Activated T-cell treated with anti-CD3 and anti-CD28 coated beads, Interleukin-2, amount 50 U/mL, for 4 hours (primary cell): ENCODE results near the gene JAM3. TPM values are rescaled to one million over a fixed set of nuclear protein-coding genes. Genes with fewer than 3 reads are reported as not detected.
"Not testable (repeated sequence)": the region's sequence is repeated elsewhere in the genome, so short reads cannot be mapped to it uniquely, and the experiment has no call there.

ENCODE experiments used
- ATAC-seq, 2 donors: fragments of 200-7000 bp; cut with Tn5 transposase; one replicate each; pipeline ENCODE4 v1.10.0; 2021
- DNase-seq: peaks from one replicate; pipeline ENCODE4 v3.0.0-alpha.2; 2020
- H3K27me3 Mint-ChIP-seq: one replicate; pipeline ENCODE4 v1.8.0; 2021; ENCODE audit warnings: low read depth, mixed read lengths
- H3K36me3 Mint-ChIP-seq: one replicate; pipeline ENCODE4 v1.8.0; 2022; ENCODE audit warnings: mixed read lengths; ENCODE audit not compliant: insufficient read depth
- H3K4me1 Mint-ChIP-seq: one replicate; pipeline ENCODE4 v1.8.0; 2021; ENCODE audit warnings: low read depth, mixed read lengths
- H3K4me3 Mint-ChIP-seq: one replicate; pipeline ENCODE4 v1.8.0; 2021; ENCODE audit warnings: mild to moderate bottlenecking, moderate library complexity, mixed read lengths
- H3K9me3 Mint-ChIP-seq: one replicate; pipeline ENCODE4 v1.8.0; 2021; ENCODE audit warnings: mixed read lengths
- total RNA-seq, 3 donors: library from RNA; stranded (reverse); gene quantifications; one replicate each; pipeline ENCODE4 v1.2.1, GENCODE V29; 2021

Gene JAM3
- total RNA-seq, 3 donors from 2014 or later, result 12.5 to 14.1 (median 12.8) TPM

DNA sequence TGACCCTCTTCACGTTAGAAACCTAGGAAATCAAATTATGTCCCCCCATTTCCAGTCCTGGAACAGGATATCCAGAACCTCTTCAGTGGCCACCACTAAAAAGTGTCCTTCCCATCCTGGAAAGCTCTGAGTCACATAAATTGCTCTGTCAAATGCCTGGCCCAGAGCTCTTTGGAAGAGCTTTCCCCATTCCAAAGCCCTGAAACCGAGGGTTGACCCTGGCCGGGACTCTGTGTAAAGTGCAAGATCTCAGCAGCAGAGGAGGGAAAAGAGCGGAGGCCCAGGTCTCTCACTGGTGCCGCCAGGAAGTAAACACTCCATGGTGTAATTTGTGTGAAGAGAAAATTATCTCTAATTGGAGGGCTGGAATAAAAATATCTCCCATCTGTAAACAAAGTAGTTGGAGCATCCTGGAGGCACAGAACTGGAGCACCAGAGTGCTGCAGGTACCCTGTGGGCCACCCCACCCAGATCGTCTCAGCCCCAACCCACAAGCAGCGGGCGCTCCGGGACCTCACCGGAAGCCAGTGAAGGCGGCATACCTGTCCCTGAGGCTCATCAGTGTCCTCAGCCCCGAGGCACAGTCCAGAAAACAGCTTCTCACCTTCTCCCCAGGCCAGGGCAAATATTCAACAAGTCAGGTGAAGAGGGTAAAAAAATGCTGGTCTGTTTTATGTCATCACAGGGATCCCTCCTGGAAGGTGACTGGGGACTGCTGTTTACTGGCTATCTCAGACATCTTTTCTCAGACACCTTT is 4.7 kb upstream of the JAM3 start:
- no peaks in the 10 kb centered on the region for H3K36me3 Mint-ChIP-seq
- DNase-seq, result no peak
- no peaks in the 10 kb centered on the region for H3K9me3 Mint-ChIP-seq

DNA sequence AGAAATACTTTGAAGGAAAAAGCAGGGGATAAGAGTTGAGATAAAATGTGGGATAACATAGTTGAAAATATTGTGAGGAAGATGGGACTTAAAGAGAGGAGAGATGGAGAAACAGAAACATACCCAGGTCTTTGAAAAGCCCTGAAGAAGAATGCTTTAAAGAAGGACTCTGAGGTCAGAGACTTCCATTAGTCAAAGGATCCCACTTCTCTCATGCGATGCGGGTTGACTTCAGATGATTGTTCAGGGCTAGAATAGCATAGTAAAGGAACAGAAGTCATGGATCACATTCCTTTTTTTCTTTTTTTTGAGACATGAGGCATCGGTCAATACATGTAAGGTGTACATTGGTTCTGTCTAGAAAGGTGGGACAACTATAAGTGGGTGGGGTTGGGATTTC is 3.5 kb upstream of the JAM3 start:
- Mint-ChIP-seq H3K27me3 (peaks cover 37% of the 10 kb centered on the region), H3K4me1 (peaks cover 6% of the 10 kb centered on the region), H3K36me3 (no peaks in the 10 kb centered on the region), H3K4me3 (no peak overlapping the region), H3K9me3 (no peaks in the 10 kb centered on the region)
- ATAC-seq, result no peak
- no peak for DNase-seq

More for the DNA sequence above, 4.7 kb upstream of the JAM3 start:
- peaks cover 6% of the 10 kb centered on the region for H3K4me1 Mint-ChIP-seq
- ATAC-seq, result no peak
- no peak overlapping the region for H3K4me3 Mint-ChIP-seq
- H3K27me3 Mint-ChIP-seq, result peaks cover 43% of the 10 kb centered on the region

DNA sequence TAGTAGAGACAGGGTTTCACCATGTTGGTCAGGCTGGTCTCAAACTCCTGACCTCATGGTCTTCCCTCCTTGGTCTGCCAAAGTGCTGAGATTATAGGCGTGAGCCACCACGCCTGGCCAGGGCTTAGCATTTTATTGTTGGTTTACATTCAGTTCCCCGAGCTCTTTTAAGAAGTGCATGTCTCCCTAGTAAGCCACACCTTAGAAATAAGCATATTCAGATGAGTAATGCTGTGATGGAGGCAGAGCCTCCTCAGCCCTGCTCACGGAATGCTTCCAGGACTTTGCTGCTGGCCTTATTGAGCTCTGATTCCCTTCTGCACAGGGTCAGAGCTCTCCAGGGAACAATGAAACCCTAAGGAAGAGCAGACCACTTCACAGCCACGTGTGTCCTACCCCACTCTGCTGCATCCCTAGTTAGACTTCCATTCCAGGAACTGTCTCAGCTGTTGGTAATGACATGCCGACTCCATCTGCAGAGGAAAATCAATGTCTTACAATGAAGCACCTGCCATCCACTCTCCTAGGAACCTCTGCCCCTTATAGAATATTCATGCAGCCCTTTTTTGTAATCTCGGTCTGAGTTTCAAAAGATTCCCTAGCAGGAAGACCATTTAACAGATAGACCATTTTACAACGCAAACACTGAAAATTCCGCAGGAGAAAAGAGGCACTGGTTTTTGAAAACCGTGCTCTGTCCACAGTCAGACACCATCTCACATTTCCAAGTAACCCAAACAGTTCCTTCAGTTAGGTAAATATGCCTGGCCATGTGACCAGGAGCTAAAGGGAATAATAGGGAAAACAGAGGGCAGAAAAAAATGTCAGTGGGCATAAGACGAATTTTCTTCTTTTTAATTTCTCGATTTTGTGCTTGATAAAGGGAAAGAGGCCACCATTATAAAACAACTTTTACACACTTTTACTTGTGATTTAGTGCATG is 1.7 kb upstream of the JAM3 start:
- H3K4me3 Mint-ChIP-seq, result no peak overlapping the region
- DNase-seq, result no peak

DNA sequence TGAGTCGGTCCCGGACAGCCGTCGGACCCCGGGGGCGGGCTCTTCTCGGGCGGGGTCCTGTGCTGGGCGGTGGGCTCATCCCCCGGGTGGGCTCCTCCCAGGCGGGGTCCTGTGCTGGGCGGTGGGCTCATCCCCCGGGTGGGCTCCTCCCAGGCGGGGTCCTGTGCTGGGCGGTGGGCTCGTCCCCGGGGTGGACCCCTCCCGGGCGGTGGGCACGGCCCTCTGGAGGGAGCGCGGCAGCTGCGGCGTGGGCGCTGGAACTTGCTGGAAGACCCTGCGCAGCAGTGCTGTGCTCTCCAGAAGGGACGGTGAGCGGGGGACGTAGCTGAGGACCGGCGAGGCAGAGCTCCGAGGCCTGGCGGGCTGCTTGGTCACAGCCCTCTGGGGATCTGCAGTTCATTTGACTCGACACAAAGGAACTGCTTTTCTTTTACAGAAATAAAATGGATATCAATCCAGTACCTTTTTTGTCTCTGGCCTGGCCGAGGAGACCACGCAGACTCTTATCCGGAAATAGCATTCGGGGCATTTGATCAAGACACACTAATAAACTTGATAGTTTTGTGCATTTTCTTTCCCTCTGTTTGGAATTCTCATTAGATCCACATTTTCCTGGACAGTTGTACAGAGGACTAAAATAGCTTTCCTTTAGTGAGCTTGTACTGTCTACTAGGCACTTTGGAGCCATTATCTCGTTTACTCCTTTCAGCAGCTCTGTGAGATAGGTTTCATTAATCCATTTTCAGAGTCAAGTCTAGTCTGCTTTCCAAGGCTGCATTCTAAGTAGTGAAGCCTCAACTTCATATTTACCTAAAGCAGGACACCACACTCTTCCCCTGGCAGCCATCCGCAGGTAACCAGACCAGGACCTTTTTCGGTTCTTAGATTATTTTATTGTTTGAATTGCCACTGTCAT is 812 bp downstream of the JAM3 start:
- Mint-ChIP-seq H3K4me3 (peak overlapping the region; percentile 56), H3K4me1 (peaks cover 6% of the 10 kb centered on the region), H3K36me3 (no peaks in the 10 kb centered on the region), H3K9me3 (no peaks in the 10 kb centered on the region), H3K27me3 (peaks cover 10% of the 10 kb centered on the region)
- ATAC-seq (peak in 1 of 2 donors; percentile 26), DNase-seq (no peak)

More for the DNA sequence above, 1.7 kb upstream of the JAM3 start:
- Mint-ChIP-seq H3K27me3 (peaks cover 24% of the 10 kb centered on the region), H3K9me3 (no peaks in the 10 kb centered on the region), H3K4me1 (peaks cover 6% of the 10 kb centered on the region), H3K36me3 (no peaks in the 10 kb centered on the region)
- ATAC-seq, result no peak

DNA sequence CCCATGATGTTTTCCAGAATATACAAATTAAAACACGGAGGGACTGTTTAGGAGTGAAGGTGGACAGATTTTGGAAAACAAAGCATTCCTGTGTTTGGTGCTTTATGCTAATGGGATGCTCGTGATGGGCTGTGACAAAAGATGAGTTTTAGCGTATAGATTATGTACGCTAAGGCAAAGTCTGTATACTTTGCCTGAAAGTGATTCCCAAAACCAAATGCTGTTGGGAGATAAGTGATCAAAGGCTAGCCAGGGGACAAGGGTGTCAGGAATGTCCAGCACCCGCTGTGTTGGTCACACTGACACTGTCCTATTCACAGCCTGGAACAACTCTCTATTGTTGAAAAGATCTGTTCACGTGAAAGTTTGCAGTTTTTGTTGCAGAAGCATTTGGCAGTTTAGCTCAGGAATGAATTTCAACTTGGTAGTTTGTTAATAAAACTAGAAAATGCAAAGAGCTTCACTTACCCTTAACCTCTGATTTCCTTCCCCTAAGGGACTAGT is 1.5 kb downstream of the JAM3 start:
- peaks cover 6% of the 10 kb centered on the region for H3K4me1 Mint-ChIP-seq
- H3K36me3 Mint-ChIP-seq, result no peaks in the 10 kb centered on the region
- peak overlapping the region; percentile 11 for H3K4me3 Mint-ChIP-seq
- H3K27me3 Mint-ChIP-seq, result peaks cover 10% of the 10 kb centered on the region
- DNase-seq (no peak), ATAC-seq (no peak)
- H3K9me3 Mint-ChIP-seq, result no peaks in the 10 kb centered on the region

DNA sequence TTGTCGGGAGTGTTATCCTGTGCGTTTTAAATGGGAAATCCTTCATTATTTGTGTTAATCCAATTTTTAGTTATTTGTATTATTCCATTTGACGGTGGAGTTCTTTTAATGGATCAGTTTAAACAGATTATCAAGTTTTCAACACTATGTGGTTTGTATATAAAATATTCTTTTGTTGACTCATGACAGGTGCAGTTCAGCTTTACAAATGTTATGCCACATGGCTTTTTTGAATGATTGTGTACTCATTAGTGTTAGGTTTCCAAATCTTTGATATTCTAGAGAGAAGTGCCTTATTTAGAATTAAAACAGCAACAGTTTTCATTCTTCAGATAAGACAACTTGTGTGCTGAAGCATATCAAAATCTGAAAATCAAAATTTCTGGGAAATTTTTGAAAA is 2.4 kb downstream of the JAM3 start:
- Mint-ChIP-seq H3K36me3 (no peaks in the 10 kb centered on the region), H3K4me3 (no peak overlapping the region), H3K4me1 (peaks cover 6% of the 10 kb centered on the region), H3K9me3 (no peaks in the 10 kb centered on the region), H3K27me3 (peaks cover 8% of the 10 kb centered on the region)
- ATAC-seq, result no peak
- DNase-seq, result no peak

DNA sequence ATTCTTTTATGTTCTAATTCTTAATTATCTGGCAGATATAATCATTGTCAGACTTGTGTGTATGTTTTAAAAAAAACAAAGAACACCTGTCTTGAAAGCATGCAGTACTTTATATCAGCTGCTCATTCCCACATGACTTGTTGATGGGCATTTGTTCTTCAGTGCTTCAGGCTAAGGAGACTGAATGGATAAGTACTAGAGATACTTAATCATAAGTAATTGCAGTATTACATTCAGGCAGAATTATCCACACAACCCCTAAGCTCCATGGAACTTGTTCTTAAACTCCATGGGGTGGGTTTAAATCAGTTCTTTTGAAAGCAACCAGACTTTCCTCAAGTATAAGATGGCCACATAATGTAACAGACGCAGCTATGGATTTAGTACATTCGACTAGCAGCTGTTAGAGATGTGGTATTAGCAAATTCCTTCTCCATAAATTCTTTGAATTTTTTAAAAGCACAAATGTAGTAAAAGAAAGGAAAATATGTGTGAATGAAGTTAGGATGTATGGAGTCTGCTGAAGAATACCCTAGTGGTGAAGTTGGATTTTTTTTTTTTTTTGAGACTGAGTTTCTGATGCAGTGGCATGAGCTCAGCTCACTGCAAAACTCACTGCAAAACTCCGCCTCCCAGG is 3.0 kb downstream of the JAM3 start:
- H3K4me3 Mint-ChIP-seq, result no peak overlapping the region
- H3K27me3 Mint-ChIP-seq, result peaks cover 4% of the 10 kb centered on the region
- no peaks in the 10 kb centered on the region for H3K9me3 Mint-ChIP-seq
- DNase-seq (no peak), ATAC-seq (no peak)
- H3K4me1 Mint-ChIP-seq, result peaks cover 6% of the 10 kb centered on the region
- no peaks in the 10 kb centered on the region for H3K36me3 Mint-ChIP-seq

DNA sequence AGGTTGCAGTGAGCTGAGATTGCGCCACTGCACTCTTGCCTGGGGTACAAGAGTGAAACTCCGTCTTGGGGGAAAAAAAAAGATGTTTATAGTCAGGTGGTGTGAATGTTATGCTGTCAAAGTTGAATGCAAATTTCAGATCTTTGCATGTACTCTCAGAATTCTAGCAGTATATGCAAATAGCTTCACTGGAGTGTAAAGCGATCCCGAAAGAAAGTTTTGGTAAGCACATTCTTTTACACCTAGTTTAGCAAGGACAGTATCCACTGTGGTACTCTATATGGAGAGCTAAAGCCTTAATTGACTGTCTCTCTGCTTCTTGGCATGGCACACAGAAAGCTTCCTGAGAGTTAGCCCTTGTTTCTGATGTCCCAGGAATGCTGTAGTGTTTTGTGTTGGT is 4.0 kb downstream of the JAM3 start:
- Mint-ChIP-seq H3K4me1 (peaks cover 6% of the 10 kb centered on the region), H3K9me3 (no peaks in the 10 kb centered on the region), H3K4me3 (no peak overlapping the region), H3K36me3 (no peaks in the 10 kb centered on the region), H3K27me3 (peaks cover 4% of the 10 kb centered on the region)
- DNase-seq (no peak), ATAC-seq (no peak)

DNA sequence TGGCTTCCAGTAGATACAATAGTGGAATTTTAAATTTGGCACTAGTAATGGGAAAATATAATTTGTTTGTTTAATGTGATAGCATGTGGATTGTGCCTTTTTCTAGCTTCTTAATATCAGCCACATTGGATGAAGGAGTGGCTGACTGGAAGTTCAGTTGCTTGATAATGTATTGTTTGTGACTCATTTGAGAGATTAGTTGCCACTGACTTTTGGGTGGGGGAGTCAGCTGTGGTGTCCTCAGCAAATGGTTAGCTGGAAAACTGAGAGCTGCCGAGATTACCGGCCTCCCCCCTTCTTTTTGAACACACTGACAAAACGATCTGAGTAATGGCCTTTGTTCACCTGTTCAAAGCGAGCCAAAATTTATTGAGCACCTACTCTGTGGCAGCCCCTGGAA is 5.5 kb downstream of the JAM3 start:
- Mint-ChIP-seq H3K27me3 (peaks cover 2% of the 10 kb centered on the region), H3K36me3 (no peaks in the 10 kb centered on the region)
- no peak for ATAC-seq

DNA sequence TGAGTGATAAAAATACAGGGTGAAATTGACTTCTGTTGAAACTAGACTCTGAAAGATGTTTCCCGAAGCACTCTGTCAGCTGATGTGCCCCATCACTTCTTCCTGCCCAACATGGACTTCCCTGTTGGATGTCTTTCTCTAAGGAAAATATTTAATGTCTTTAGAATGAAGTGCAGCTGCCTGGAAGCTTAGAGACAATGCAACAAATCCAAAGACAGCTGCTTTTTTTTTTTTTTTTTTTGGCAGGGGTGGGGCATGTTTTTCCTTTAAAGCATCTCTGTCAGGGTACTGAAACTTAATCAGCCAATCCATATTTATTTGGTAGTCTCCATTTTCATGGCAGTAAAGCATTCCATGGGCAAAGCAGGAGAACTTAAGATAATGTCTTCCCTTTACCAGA is 5.9 kb downstream of the JAM3 start:
- ATAC-seq (no peak), DNase-seq (no peak)
- Mint-ChIP-seq H3K27me3 (peaks cover 2% of the 10 kb centered on the region), H3K4me3 (no peak overlapping the region), H3K4me1 (no peaks in the 10 kb centered on the region), H3K9me3 (no peaks in the 10 kb centered on the region), H3K36me3 (no peaks in the 10 kb centered on the region)

More for the DNA sequence above, 5.5 kb downstream of the JAM3 start:
- Mint-ChIP-seq H3K9me3 (no peaks in the 10 kb centered on the region), H3K4me3 (no peak overlapping the region), H3K4me1 (no peaks in the 10 kb centered on the region)
- no peak for DNase-seq

DNA sequence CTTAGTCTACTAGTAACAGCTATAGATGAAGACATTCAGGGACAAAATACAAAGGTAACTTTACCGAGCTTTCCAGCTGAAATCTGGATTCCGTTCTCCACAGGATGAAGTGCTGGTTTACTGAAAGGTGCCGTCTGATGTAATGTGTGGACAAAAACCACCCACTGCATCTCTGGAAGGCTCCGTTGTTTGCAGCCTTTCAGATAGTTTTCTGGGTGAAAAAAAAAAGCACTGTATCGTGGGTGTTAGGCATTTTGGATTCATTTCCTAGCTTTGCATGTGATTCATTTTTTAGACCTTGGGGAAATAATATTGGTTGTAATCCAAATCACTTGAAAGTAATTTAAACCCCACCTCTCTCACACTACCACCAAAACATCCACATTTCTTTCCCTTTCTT is 10.4 kb downstream of the JAM3 start:
- Mint-ChIP-seq H3K36me3 (peaks cover 6% of the 10 kb centered on the region), H3K27me3 (peaks cover 2% of the 10 kb centered on the region), H3K4me1 (no peaks in the 10 kb centered on the region), H3K4me3 (no peak overlapping the region), H3K9me3 (peaks cover 7% of the 10 kb centered on the region)
- DNase-seq, result no peak
- ATAC-seq, result no peak

DNA sequence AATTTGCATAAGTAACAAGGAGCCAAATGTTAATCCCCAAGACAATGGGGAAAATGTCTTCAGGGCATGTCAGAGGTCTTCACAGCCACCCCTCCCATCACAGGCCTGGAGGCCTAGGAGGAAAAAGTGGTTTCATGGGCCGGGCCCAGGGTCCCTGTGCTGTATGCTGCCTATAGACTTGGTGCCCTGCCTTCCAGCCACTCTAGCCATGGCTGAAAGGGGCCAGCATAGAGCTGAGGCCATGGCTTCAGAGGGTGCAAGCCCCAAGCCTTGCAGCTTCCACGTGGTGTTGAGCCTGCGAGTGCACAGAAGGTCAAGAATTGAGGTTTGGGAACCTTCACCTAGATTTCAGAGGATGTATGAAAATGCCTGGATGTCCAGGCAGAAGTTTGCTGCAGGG is 12.4 kb downstream of the JAM3 start:
- DNase-seq, ATAC-seq, H3K27me3 Mint-ChIP-seq, H3K9me3 Mint-ChIP-seq, H3K4me3 Mint-ChIP-seq, H3K36me3 Mint-ChIP-seq, H3K4me1 Mint-ChIP-seq: not testable (repeated sequence)

DNA sequence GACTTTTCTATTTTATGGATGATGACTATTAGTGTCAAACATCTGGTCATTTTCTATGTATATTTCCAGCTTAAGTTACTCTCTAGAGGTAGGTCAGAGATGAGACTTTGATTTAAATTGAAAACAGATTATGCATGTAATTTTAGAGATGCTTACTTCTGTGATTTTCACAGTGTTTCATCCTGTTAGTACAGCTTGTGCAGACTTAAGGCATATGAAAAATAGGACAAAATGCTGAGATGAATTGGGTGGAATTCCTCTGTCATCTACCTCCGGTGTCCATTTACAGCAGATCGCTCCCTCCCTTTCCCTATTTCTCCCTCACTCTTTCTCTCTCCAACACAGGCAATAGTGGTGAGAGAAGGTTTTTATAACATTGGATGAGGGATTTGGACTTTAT is 14.1 kb downstream of the JAM3 start:
- peaks cover 2% of the 10 kb centered on the region for H3K27me3 Mint-ChIP-seq
- no peaks in the 10 kb centered on the region for H3K4me1 Mint-ChIP-seq
- peaks cover 7% of the 10 kb centered on the region for H3K9me3 Mint-ChIP-seq
- ATAC-seq (no peak), DNase-seq (no peak)
- no peak overlapping the region for H3K4me3 Mint-ChIP-seq
- H3K36me3 Mint-ChIP-seq, result peaks cover 6% of the 10 kb centered on the region
